ENCODE results near the gene PRTG.
"Not testable (repeated sequence)": the region's sequence is repeated elsewhere in the genome, so short reads cannot be mapped to it uniquely, and the experiment has no call there.

PRTG gene

GRCh38 chr15:55649058-55649423 lies 93.9 kb downstream of the PRTG start:
- H3K4me3 Mint-ChIP-seq, result no peak overlapping the region
- H3K36me3 Mint-ChIP-seq, result no peaks in the 10 kb centered on the region
- no peaks in the 10 kb centered on the region for H3K27me3 Mint-ChIP-seq
- H3K27ac Mint-ChIP-seq, result no peak overlapping the region
- ATAC-seq, result no peak
- no peaks in the 10 kb centered on the region for H3K4me1 Mint-ChIP-seq
- H3K9me3 Mint-ChIP-seq, result no peaks in the 10 kb centered on the region

GRCh38 chr15:55638764-55639163 lies 104.2 kb downstream of the PRTG start:
- no peak overlapping the region for H3K4me3 Mint-ChIP-seq
- no peak overlapping the region for H3K27ac Mint-ChIP-seq
- no peaks in the 10 kb centered on the region for H3K9me3 Mint-ChIP-seq
- no peaks in the 10 kb centered on the region for H3K27me3 Mint-ChIP-seq
- no peaks in the 10 kb centered on the region for H3K36me3 Mint-ChIP-seq
- no peaks in the 10 kb centered on the region for H3K4me1 Mint-ChIP-seq
- ATAC-seq, result no peak

GRCh38 chr15:55637086-55637485 lies 105.9 kb downstream of the PRTG start:
- Mint-ChIP-seq H3K27me3 (no peaks in the 10 kb centered on the region), H3K36me3 (no peaks in the 10 kb centered on the region), H3K27ac (no peak overlapping the region), H3K4me3 (no peak overlapping the region), H3K9me3 (no peaks in the 10 kb centered on the region), H3K4me1 (no peaks in the 10 kb centered on the region)
- ATAC-seq, result no peak

- Mint-ChIP-seq H3K4me3 (no peak overlapping the region), H3K27me3 (no peaks in the 10 kb centered on the region), H3K9me3 (no peaks in the 10 kb centered on the region), H3K27ac (no peak overlapping the region), H3K4me1 (no peaks in the 10 kb centered on the region), H3K36me3 (no peaks in the 10 kb centered on the region)
- no peak for ATAC-seq
Measured at GRCh38 chr15:55633731-55634130, 109.2 kb downstream of the PRTG start.

DNA sequence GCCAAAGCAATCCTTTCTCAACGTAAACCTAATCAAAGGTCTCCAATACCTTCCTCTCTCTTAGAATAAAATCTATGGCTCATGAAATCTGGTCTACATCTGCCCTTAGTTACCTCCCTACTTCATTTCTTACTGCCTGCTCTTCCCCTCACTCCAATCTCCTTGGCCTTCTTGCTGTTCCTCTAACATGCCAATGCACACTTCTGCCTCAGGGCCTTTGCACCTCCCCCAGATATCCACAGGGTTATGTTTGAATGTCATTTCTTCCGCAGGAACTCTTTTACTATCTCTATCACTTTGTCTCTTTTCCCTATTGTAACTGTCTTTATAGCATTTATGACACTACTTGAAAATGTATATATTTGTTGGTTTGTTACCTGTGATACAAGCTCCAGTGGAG lies 110.5 kb downstream of the PRTG start:
- H3K4me1 Mint-ChIP-seq, result peaks cover 6% of the 10 kb centered on the region
- ATAC-seq, result no peak
- H3K4me3 Mint-ChIP-seq, result no peak overlapping the region
- no peaks in the 10 kb centered on the region for H3K36me3 Mint-ChIP-seq
- H3K27ac Mint-ChIP-seq, result no peak overlapping the region
- H3K9me3 Mint-ChIP-seq, result no peaks in the 10 kb centered on the region
- no peaks in the 10 kb centered on the region for H3K27me3 Mint-ChIP-seq

GRCh38 chr15:55630858-55631257 lies 112.1 kb downstream of the PRTG start:
- Mint-ChIP-seq H3K9me3 (no peaks in the 10 kb centered on the region), H3K27me3 (no peaks in the 10 kb centered on the region), H3K27ac (no peak overlapping the region), H3K36me3 (no peaks in the 10 kb centered on the region), H3K4me3 (no peak overlapping the region), H3K4me1 (peaks cover 6% of the 10 kb centered on the region)
- ATAC-seq, result no peak

GRCh38 chr15:55628369-55628730 lies 114.6 kb downstream of the PRTG start:
- no peak overlapping the region for H3K27ac Mint-ChIP-seq
- no peak for ATAC-seq
- H3K9me3 Mint-ChIP-seq, result no peaks in the 10 kb centered on the region
- H3K27me3 Mint-ChIP-seq, result no peaks in the 10 kb centered on the region
- H3K4me1 Mint-ChIP-seq, result peaks cover 6% of the 10 kb centered on the region
- H3K4me3 Mint-ChIP-seq, result no peak overlapping the region
- H3K36me3 Mint-ChIP-seq, result no peaks in the 10 kb centered on the region

- ATAC-seq, result peak; percentile 47
- Mint-ChIP-seq H3K9me3 (no peaks in the 10 kb centered on the region), H3K27ac (no peak overlapping the region), H3K4me1 (peaks cover 6% of the 10 kb centered on the region), H3K36me3 (no peaks in the 10 kb centered on the region), H3K4me3 (no peak overlapping the region), H3K27me3 (no peaks in the 10 kb centered on the region)
Measured at GRCh38 chr15:55627730-55628368, 115.1 kb downstream of the PRTG start.

DNA sequence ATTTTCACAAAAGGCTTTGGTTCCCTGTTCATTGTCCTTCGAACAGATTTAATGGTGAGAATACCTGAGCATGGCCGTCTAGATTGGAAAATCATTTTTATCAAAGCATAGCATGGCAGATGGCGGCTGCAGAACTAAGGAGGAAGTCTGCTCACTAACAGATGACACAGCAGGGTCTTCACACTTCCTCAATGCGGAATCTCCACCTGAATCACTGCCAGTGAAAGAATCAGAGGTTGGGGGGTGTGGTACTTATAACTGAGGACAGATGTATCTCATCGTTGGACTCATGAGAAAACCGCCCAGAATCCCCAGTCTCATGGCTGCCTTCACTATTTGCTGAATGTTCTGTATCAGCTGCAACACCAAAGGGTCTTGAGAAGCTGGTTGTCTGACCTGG lies 123.2 kb downstream of the PRTG start:
- H3K36me3 Mint-ChIP-seq, result no peaks in the 10 kb centered on the region
- H3K4me3 Mint-ChIP-seq, result no peak overlapping the region
- H3K27ac Mint-ChIP-seq, result no peak overlapping the region
- no peaks in the 10 kb centered on the region for H3K9me3 Mint-ChIP-seq
- no peaks in the 10 kb centered on the region for H3K27me3 Mint-ChIP-seq
- ATAC-seq, result no peak
- no peaks in the 10 kb centered on the region for H3K4me1 Mint-ChIP-seq

DNA sequence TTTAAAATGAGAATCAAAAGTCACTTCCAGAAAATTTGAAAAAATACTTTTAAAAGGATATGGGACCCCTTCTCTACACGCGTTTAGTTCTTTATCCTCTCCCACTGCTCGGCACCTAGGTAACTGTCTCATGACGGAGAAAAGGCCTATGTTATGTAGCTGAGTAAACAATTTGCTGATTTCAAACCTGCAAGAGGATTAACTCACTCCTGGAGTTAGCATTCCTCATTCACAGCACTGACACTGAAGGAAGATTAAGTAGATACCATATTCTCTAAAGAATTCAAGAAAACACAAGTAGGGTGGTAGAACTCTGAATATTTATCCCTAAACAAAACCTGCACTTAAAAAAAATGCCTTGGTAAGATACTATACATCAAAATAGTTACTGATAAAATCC lies 124.6 kb downstream of the PRTG start:
- H3K36me3 Mint-ChIP-seq, result no peaks in the 10 kb centered on the region
- H3K4me1 Mint-ChIP-seq, result no peaks in the 10 kb centered on the region
- no peak for ATAC-seq
- no peak overlapping the region for H3K4me3 Mint-ChIP-seq
- peaks cover 12% of the 10 kb centered on the region for H3K27me3 Mint-ChIP-seq
- no peaks in the 10 kb centered on the region for H3K9me3 Mint-ChIP-seq
- H3K27ac Mint-ChIP-seq, result no peak overlapping the region

DNA sequence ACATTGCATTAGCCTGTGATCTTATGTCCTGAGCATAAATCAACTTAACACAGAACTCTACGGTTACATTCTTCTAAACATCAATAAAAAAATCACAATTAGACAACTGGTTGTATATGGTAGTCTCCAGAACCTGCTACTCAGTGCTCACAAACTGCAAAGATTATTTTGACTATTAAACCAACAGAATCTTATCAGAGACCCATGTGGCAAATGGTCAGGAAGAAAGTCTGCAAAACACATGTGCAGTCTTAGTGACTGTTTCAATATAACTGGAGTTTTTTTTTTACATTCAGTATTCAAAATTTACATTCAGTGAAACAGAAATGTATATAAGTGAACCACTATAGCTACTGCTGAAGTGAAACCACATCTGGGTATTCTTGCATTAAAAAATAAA lies 127.5 kb downstream of the PRTG start:
- Mint-ChIP-seq H3K4me3 (no peak overlapping the region), H3K27me3 (peaks cover 28% of the 10 kb centered on the region), H3K9me3 (no peaks in the 10 kb centered on the region), H3K36me3 (no peaks in the 10 kb centered on the region), H3K27ac (no peak overlapping the region), H3K4me1 (no peaks in the 10 kb centered on the region)
- no peak for ATAC-seq

DNA sequence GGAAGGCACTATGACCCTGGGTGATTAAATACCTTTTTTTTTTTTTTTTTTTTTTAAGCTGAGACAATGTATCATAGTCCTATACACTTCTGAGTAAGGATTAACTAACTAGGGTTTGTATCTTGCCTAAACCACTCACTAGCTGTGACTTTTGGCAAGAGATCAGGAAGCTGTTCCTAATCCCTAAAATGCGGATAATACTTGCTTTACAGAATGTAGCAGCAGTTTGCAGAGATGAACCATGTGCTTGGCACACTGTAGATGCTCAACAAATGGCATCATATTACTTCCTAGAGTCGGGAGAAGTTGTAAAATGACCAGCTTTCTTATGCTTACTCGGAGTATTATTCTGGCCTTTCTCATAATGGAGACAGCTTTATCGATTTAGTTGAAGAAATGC lies 129.2 kb downstream of the PRTG start:
- H3K27me3 Mint-ChIP-seq, result peaks cover 28% of the 10 kb centered on the region
- H3K4me3 Mint-ChIP-seq, result no peak overlapping the region
- no peak for ATAC-seq
- no peaks in the 10 kb centered on the region for H3K4me1 Mint-ChIP-seq
- H3K36me3 Mint-ChIP-seq, result no peaks in the 10 kb centered on the region
- H3K9me3 Mint-ChIP-seq, result no peaks in the 10 kb centered on the region
- H3K27ac Mint-ChIP-seq, result no peak overlapping the region

GRCh38 chr15:55606214-55606613 lies 136.7 kb downstream of the PRTG start:
- Mint-ChIP-seq H3K36me3 (no peaks in the 10 kb centered on the region), H3K27me3 (peaks cover 9% of the 10 kb centered on the region), H3K4me3 (no peak overlapping the region), H3K9me3 (peaks cover 8% of the 10 kb centered on the region), H3K4me1 (no peaks in the 10 kb centered on the region), H3K27ac (no peak overlapping the region)
- no peak for ATAC-seq

DNA sequence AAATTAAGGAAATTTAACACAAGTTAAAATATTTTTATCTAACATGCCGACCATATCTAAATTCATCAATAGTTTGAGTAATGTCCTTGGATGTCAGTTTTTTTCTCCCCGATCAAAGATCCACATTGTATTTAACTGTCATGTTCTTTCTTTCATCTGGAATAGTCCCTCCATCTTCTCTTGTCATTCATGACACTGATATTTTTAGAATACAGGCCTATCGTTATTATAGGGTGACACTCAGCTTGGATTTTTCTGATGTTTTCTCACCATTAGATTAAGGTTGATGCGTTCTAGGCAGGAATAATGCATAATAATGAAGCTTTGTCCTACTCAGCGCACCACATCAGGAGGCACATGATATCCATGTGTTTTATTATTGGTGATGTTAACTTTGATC lies 141.6 kb downstream of the PRTG start:
- no peak for ATAC-seq
- Mint-ChIP-seq H3K4me1 (no peaks in the 10 kb centered on the region), H3K27ac (no peak overlapping the region), H3K27me3 (peaks cover 15% of the 10 kb centered on the region), H3K4me3 (no peak overlapping the region), H3K9me3 (peaks cover 4% of the 10 kb centered on the region), H3K36me3 (no peaks in the 10 kb centered on the region)

- Mint-ChIP-seq H3K4me3 (no peak overlapping the region), H3K9me3 (no peaks in the 10 kb centered on the region), H3K4me1 (no peaks in the 10 kb centered on the region), H3K36me3 (no peaks in the 10 kb centered on the region), H3K27ac (no peak overlapping the region), H3K27me3 (peaks cover 15% of the 10 kb centered on the region)
- ATAC-seq, result no peak
Measured at GRCh38 chr15:55599439-55599838, 143.5 kb downstream of the PRTG start.

DNA sequence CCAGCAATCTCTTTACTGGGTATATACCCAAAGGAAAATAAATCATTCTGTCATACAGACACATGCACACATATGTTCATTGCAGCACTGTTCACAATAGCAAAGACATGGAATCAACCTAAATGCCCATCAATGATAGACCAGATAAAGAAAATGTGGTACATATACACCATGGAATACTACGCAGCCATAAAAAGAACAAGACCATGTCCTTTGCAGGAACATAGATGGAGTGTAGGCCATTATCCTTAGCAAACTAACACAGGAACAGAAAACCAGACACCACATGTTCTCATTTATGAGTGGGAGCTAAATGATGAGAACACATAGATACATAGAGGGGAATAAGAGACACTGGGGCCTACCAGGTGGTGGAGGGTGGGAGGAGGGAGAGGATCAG lies 149.9 kb downstream of the PRTG start:
- H3K4me1 Mint-ChIP-seq, H3K4me3 Mint-ChIP-seq, ATAC-seq, H3K27ac Mint-ChIP-seq, H3K9me3 Mint-ChIP-seq, H3K36me3 Mint-ChIP-seq: not testable (repeated sequence)
- H3K27me3 Mint-ChIP-seq, result peaks cover 45% of the 10 kb centered on the region

GRCh38 chr15:55590788-55591187 lies 152.2 kb downstream of the PRTG start:
- ATAC-seq, result no peak
- Mint-ChIP-seq H3K4me1 (no peaks in the 10 kb centered on the region), H3K27me3 (peaks cover 45% of the 10 kb centered on the region), H3K4me3 (no peak overlapping the region), H3K9me3 (peaks cover 3% of the 10 kb centered on the region), H3K27ac (no peak overlapping the region), H3K36me3 (no peaks in the 10 kb centered on the region)
